Measurements from ENCODE around the gene HSPA8. TPM values are rescaled to one million over a fixed set of nuclear protein-coding genes. Genes with fewer than 3 reads are reported as not detected.

HSPA8 gene
- total and polyA plus RNA-seq, 10 of the 15 experiments (the other 5 are each of a cell fraction or from before 2014, with no cell fraction given), result 1,190 to 3,205 (median 2,045) TPM

GRCh38 chr11:123069908-123070821, 8.2 kb upstream of the HSPA8 start (continued):
- TF ChIP-seq E2F8 (IDR thresholded peaks at IDR 0.05; ENCODE audit: low read depth, partially characterized antibody), result no peak
- TF ChIP-seq ELK1 (IDR thresholded peaks at IDR 0.05; ENCODE audit: low read depth, low read length), result no peak
- no peak for TF ChIP-seq KDM1A (IDR thresholded peaks at IDR 0.05; ENCODE audit: borderline replicate concordance)
- no peak for TF ChIP-seq NR2C1 (IDR thresholded peaks at IDR 0.05)
- 0 out of 2 replicates have a peak, but pooled peaks have one; percentile 20 for TF ChIP-seq TCF3 (IDR thresholded peaks at IDR 0.05; ENCODE audit: borderline replicate concordance, insufficient read depth, low read depth, low read length)
- no peak for TF ChIP-seq POLR2A (IDR thresholded peaks at IDR 0.05; ENCODE audit: low read depth, low read length)
- peak; percentile 50 to 78; a peak in 2 of 4 replicates for TF ChIP-seq EP300 (IDR thresholded peaks at IDR 0.05; ENCODE audit: borderline replicate concordance in 1 of 2, control insufficient read depth in 1 of 2, low read depth in 2 of 2, low read length in 2 of 2)
- TF ChIP-seq ESRRA (IDR thresholded peaks at IDR 0.05; ENCODE audit: low read length), result no peak
- TF ChIP-seq RAD21 (IDR thresholded peaks at IDR 0.05; ENCODE audit: insufficient read depth, low read depth, low read length), result no peak
- TF ChIP-seq CBX3 (IDR thresholded peaks at IDR 0.05; ENCODE audit: borderline replicate concordance, low read depth), result no peak
- peak; percentile 49 for TF ChIP-seq MTA2 (IDR thresholded peaks at IDR 0.05; ENCODE audit: low read depth)
- TF ChIP-seq ZNF622 (IDR thresholded peaks at IDR 0.05), result no peak
- no peak for TF ChIP-seq EGR1 (IDR thresholded peaks at IDR 0.05; ENCODE audit: borderline replicate concordance in 1 of 2, low read depth in 2 of 2, low read length in 2 of 2)
- TF ChIP-seq CBX5 (IDR thresholded peaks at IDR 0.05; ENCODE audit: low read depth), result no peak
- no peak for TF ChIP-seq MYC (IDR thresholded peaks at IDR 0.05; ENCODE audit: insufficient read depth, insufficient read length, insufficient replicate concordance, low read length, severe bottlenecking)
- TF ChIP-seq JUNB (IDR thresholded peaks at IDR 0.05), result peak; percentile 92
- TF ChIP-seq FOXM1 (IDR thresholded peaks at IDR 0.05; ENCODE audit: low read depth, low read length), result peak; percentile 76
- no peak for TF ChIP-seq BMI1 (IDR thresholded peaks at IDR 0.05; ENCODE audit: borderline replicate concordance)
- TF ChIP-seq EZH2 (IDR thresholded peaks at IDR 0.05; ENCODE audit: borderline replicate concordance, control insufficient read depth, low read depth, low read length), result no peak
- TF ChIP-seq RFX5 (IDR thresholded peaks at IDR 0.05; ENCODE audit: low read depth, low read length), result no peak
- TF ChIP-seq PAX8 (IDR thresholded peaks at IDR 0.05), result no peak
- no peak for TF ChIP-seq CTCF (IDR thresholded peaks at IDR 0.05 in 2 of 3, conservative IDR thresholded peaks at IDR 0.05 in 1 of 3; ENCODE audit: control insufficient read depth in 2 of 3, extremely low read depth in 1 of 3, insufficient read depth in 1 of 3, low read depth in 3 of 3, low read length in 3 of 3)
- TF ChIP-seq NRF1 (conservative IDR thresholded peaks at IDR 0.05; ENCODE audit: low read depth, low read length), result no peak
- TF ChIP-seq SREBF1 (IDR thresholded peaks at IDR 0.05; ENCODE audit: low read length), result no peak

Data from GM12878 (cell line).